GM23338 (cell line): ENCODE data around the gene CCDC69. TPM values are rescaled to one million over a fixed set of nuclear protein-coding genes. Genes with fewer than 3 reads are reported as not detected.

Experiments used
- ATAC-seq: fragments of 200-7000 bp; cut with Tn5 transposase; 3 replicates; pipeline ENCODE4 v1.9.1; 2020
- DNase-seq: peaks from one replicate; pipeline ENCODE4 v3.0.0-alpha.2; 2015; ENCODE audit warnings: low spot score
- H2AFZ ChIP-seq: fragments of 200-600 bp; sonication (generic); 2 replicates; pipeline ENCODE4 v1.8.0; 2016; ENCODE audit warnings: antibody characterized with exemption, mild to moderate bottlenecking, moderate library complexity
- H3F3A ChIP-seq: fragments of 200-600 bp; sonication (generic); replicated peaks from 2 replicates; pipeline ENCODE4 v1.8.0; 2017; ENCODE audit warnings: antibody characterized with exemption, mixed run types, low read depth
- H3K27ac ChIP-seq: fragments of 200-600 bp; sonication (generic); 2 replicates; pipeline ENCODE4 v1.6.1; 2016; ENCODE audit warnings: low read depth
- H3K27me3 ChIP-seq: fragments of 200-600 bp; sonication (generic); 2 replicates; pipeline ENCODE4 v1.8.0; 2016; ENCODE audit warnings: mild to moderate bottlenecking, mixed run types, moderate library complexity; ENCODE audit not compliant: insufficient read depth
- H3K36me3 ChIP-seq: fragments of 200-600 bp; sonication (generic); 2 replicates; pipeline ENCODE4 v1.8.0; 2016; ENCODE audit warnings: mild to moderate bottlenecking; ENCODE audit not compliant: insufficient read depth
- H3K4me1 ChIP-seq: fragments of 200-600 bp; sonication (generic); 2 replicates; pipeline ENCODE4 v1.8.0; 2016; ENCODE audit warnings: mild to moderate bottlenecking, moderate library complexity; ENCODE audit not compliant: insufficient read depth
- H3K4me2 ChIP-seq: fragments of 200-600 bp; sonication (generic); 2 replicates; pipeline ENCODE4 v1.7.1; 2017; ENCODE audit warnings: mixed run types
- H3K4me3 ChIP-seq: fragments of 200-600 bp; sonication (generic); 2 replicates; pipeline ENCODE4 v1.6.1; 2016; ENCODE audit warnings: mixed run types
- H3K79me2 ChIP-seq: fragments of 200-600 bp; sonication (generic); replicated peaks from 2 replicates; pipeline ENCODE4 v1.8.0; 2017; ENCODE audit warnings: mild to moderate bottlenecking; ENCODE audit not compliant: insufficient read depth
- H3K9me2 ChIP-seq: fragments of 200-600 bp; sonication (generic); 2 replicates; pipeline ENCODE4 v1.8.0; 2017; ENCODE audit not compliant: insufficient read depth
- H4K20me1 ChIP-seq: fragments of 200-600 bp; sonication (generic); replicated peaks from 2 replicates; pipeline ENCODE4 v1.8.0; 2017; ENCODE audit warnings: mild to moderate bottlenecking; ENCODE audit not compliant: insufficient read depth
- H3K27ac Mint-ChIP-seq: 2 replicates; pipeline ENCODE4 v1.8.0; 2020; ENCODE audit warnings: inconsistent platforms, mild to moderate bottlenecking, moderate library complexity, mixed read lengths
- H3K27me3 Mint-ChIP-seq: 3 replicates; pipeline ENCODE4 v1.8.0; 2022; ENCODE audit warnings: low read depth, mild to moderate bottlenecking, moderate library complexity, mixed read lengths, inconsistent platforms; ENCODE audit not compliant: insufficient read depth, poor library complexity
- H3K36me3 Mint-ChIP-seq: 3 replicates; pipeline ENCODE4 v1.8.0; 2021; ENCODE audit warnings: low read depth, mild to moderate bottlenecking, inconsistent platforms, moderate library complexity, mixed read lengths
- H3K4me1 Mint-ChIP-seq: 3 replicates; pipeline ENCODE4 v1.8.0; 2020; ENCODE audit warnings: mild to moderate bottlenecking, inconsistent platforms, mixed read lengths
- H3K4me3 Mint-ChIP-seq: 3 replicates; pipeline ENCODE4 v1.8.0; 2021; ENCODE audit warnings: moderate library complexity, mild to moderate bottlenecking, inconsistent platforms, mixed read lengths
- H3K9me3 Mint-ChIP-seq: 3 replicates; pipeline ENCODE4 v1.8.0; 2020; ENCODE audit warnings: moderate library complexity, mild to moderate bottlenecking, inconsistent platforms, mixed read lengths
- CREB1 ChIP-seq: fragments of 250-450 bp; sonication (Bioruptor Pico); IDR thresholded peaks from 2 replicates; pipeline ENCODE4 v1.5.0; 2020; ENCODE audit warnings: low read depth, mild to moderate bottlenecking, moderate library complexity
- EZH2phosphoT487 ChIP-seq: fragments of 200-600 bp; sonication (generic); IDR thresholded peaks from one replicate; pipeline ENCODE4 v1.8.1; 2018; ENCODE audit warnings: antibody characterized with exemption; ENCODE audit not compliant: unreplicated experiment
- NANOG ChIP-seq: IDR thresholded peaks from 2 replicates; pipeline ENCODE4 v1.6.1; 2016; ENCODE audit warnings: antibody characterized with exemption, borderline replicate concordance
- REST ChIP-seq: IDR thresholded peaks from one replicate; pipeline ENCODE4 v1.6.1; 2018; ENCODE audit warnings: antibody characterized with exemption; ENCODE audit not compliant: unreplicated experiment
- ZNF331 ChIP-seq: fragments of 250-450 bp; sonication (Bioruptor Pico); IDR thresholded peaks from 2 replicates; pipeline ENCODE4 v1.5.0; 2020; ENCODE audit warnings: low read depth, mild to moderate bottlenecking, moderate library complexity
- polyA plus RNA-seq: library from polyadenylated mRNA; unstranded; fragments of >200 nt; fragmentation: Nextera tagmentation; extraction: Ambion mirVana; gene quantifications from 2 replicates; pipeline ENCODE4 v1.2.1, GENCODE V29; 2016
- total RNA-seq: library from RNA; depleted of rRNA; stranded (reverse); fragments of >200 nt; shearing (Covaris generic); gene quantifications from 2 replicates; pipeline ENCODE4 v1.2.3, GENCODE V29; 2014

The CCDC69 gene
- total and polyA plus RNA-seq, 2 experiments from 2014 or later = 2.7 to 5.3 TPM

- no peak overlapping the region for H3K4me2 ChIP-seq
- ATAC-seq (no peak), DNase-seq (no peak)
- no peak overlapping the region for H3K27ac Mint-ChIP-seq
- H4K20me1 ChIP-seq = no peaks in the 10 kb centered on the region
- no peaks in the 10 kb centered on the region for H3K79me2 ChIP-seq
- no peaks in the 10 kb centered on the region for H3K36me3 ChIP-seq
- no peaks in the 10 kb centered on the region for H3K27me3 ChIP-seq
- no peaks in the 10 kb centered on the region for H3K9me2 ChIP-seq
- no peaks in the 10 kb centered on the region for H3K4me1 ChIP-seq
- peaks cover 3% of the 10 kb centered on the region for H3K27me3 Mint-ChIP-seq
- no peak overlapping the region for H3K4me3 ChIP-seq
- H3K27ac ChIP-seq = no peak overlapping the region
- H3K9me3 Mint-ChIP-seq = no peaks in the 10 kb centered on the region; the same call in 2 of the 3 replicates
- peaks cover 3% of the 10 kb centered on the region; the same call in 1 of the 3 replicates for H3K4me1 Mint-ChIP-seq
- no peak overlapping the region for H2AFZ ChIP-seq
- H3K36me3 Mint-ChIP-seq = no peaks in the 10 kb centered on the region
- no peak for TF ChIP-seq REST
- TF ChIP-seq ZNF331 (CRISPR knock-in tag) = peak; percentile 83
- H3K4me3 Mint-ChIP-seq = no peak overlapping the region
- no peaks in the 10 kb centered on the region for H3F3A ChIP-seq
These were observed 21.3 kb downstream of the CCDC69 start for GRCh38 chr5:151202381-151203139.

GRCh38 chr5:151200913-151201595, 22.8 kb downstream of the CCDC69 start:
- no peak overlapping the region for H2AFZ ChIP-seq
- H3K4me2 ChIP-seq = no peak overlapping the region
- Mint-ChIP-seq H3K27me3 (peaks cover 3% of the 10 kb centered on the region), H3K9me3 (no peaks in the 10 kb centered on the region; the same call in 2 of the 3 replicates), H3K36me3 (no peaks in the 10 kb centered on the region), H3K4me3 (no peak overlapping the region), H3K27ac (no peak overlapping the region), H3K4me1 (peaks cover 3% of the 10 kb centered on the region; the same call in 1 of the 3 replicates)
- H3K27ac ChIP-seq = no peak overlapping the region
- DNase-seq (no peak), ATAC-seq (no peak)
- no peaks in the 10 kb centered on the region for H3K9me2 ChIP-seq
- no peaks in the 10 kb centered on the region for H3K4me1 ChIP-seq
- H3K27me3 ChIP-seq = no peaks in the 10 kb centered on the region
- no peaks in the 10 kb centered on the region for H3K36me3 ChIP-seq
- no peaks in the 10 kb centered on the region for H3K79me2 ChIP-seq
- H4K20me1 ChIP-seq = no peaks in the 10 kb centered on the region
- H3F3A ChIP-seq = no peaks in the 10 kb centered on the region
- H3K4me3 ChIP-seq = no peak overlapping the region
- TF ChIP-seq REST = no peak
- TF ChIP-seq EZH2phosphoT487 = no peak
- TF ChIP-seq ZNF331 (CRISPR knock-in tag) = no peak
- no peak for TF ChIP-seq NANOG
- TF ChIP-seq CREB1 = no peak
